Type B pancreatic cell (in vitro differentiated cells): ENCODE measurements around the gene WBP1L. TPM values are rescaled to one million over a fixed set of nuclear protein-coding genes. Genes with fewer than 3 reads are reported as not detected.
"Not testable (repeated sequence)": the region's sequence is repeated elsewhere in the genome, so short reads cannot be mapped to it uniquely, and the experiment has no call there.

Experiments used
- DNase-seq: peaks from one replicate; pipeline ENCODE4 v3.0.0; 2021; ENCODE audit warnings: mixed read lengths; ENCODE audit not compliant: unreplicated experiment; ENCODE audit errors: extremely low spot score
- H3K27ac Mint-ChIP-seq: 2 replicates; pipeline ENCODE4 v1.8.0; 2021; ENCODE audit warnings: mild to moderate bottlenecking, mixed read lengths
- H3K27me3 Mint-ChIP-seq: 2 replicates; pipeline ENCODE4 v1.8.0; 2021; ENCODE audit warnings: mixed read lengths
- H3K36me3 Mint-ChIP-seq: 2 replicates; pipeline ENCODE4 v1.8.0; 2021; ENCODE audit warnings: mixed read lengths
- H3K4me1 Mint-ChIP-seq: one replicate; pipeline ENCODE4 v1.8.0; 2021; ENCODE audit warnings: mixed read lengths; ENCODE audit not compliant: unreplicated experiment
- H3K4me3 Mint-ChIP-seq: 2 replicates; pipeline ENCODE4 v1.8.0; 2021; ENCODE audit warnings: mild to moderate bottlenecking, mixed read lengths
- H3K9me3 Mint-ChIP-seq: 2 replicates; pipeline ENCODE4 v1.8.0; 2021; ENCODE audit warnings: mixed read lengths
- long read RNA-seq: library from polyadenylated mRNA; unstranded; transcript quantifications from one replicate; pipeline ENCODE4 v2.0.0, GENCODE V29; 2020
- total RNA-seq: library from RNA; stranded (reverse); gene quantifications from 2 replicates; pipeline ENCODE4 v1.2.1, GENCODE V29; 2021; ENCODE audit warnings: low replicate concordance
- TF ChIP-seq, protein P1 (sequence below): fragments of 200-600 bp; sonication (generic); conservative IDR thresholded peaks from 2 replicates; pipeline ENCODE4 v1.5.0; 2021; ENCODE audit warnings: antibody characterized with exemption, mild to moderate bottlenecking

WBP1L gene
- total RNA-seq: 40.3 and 80.4 TPM in 2 replicates
- long read RNA-seq, full-length matches to known transcripts: 14 of 66 reads
- long read RNA-seq, partial matches to known transcripts: 3 of 66 reads
- long read RNA-seq, other reads (novel, unspliced or antisense): 49 of 66 reads

DNA sequence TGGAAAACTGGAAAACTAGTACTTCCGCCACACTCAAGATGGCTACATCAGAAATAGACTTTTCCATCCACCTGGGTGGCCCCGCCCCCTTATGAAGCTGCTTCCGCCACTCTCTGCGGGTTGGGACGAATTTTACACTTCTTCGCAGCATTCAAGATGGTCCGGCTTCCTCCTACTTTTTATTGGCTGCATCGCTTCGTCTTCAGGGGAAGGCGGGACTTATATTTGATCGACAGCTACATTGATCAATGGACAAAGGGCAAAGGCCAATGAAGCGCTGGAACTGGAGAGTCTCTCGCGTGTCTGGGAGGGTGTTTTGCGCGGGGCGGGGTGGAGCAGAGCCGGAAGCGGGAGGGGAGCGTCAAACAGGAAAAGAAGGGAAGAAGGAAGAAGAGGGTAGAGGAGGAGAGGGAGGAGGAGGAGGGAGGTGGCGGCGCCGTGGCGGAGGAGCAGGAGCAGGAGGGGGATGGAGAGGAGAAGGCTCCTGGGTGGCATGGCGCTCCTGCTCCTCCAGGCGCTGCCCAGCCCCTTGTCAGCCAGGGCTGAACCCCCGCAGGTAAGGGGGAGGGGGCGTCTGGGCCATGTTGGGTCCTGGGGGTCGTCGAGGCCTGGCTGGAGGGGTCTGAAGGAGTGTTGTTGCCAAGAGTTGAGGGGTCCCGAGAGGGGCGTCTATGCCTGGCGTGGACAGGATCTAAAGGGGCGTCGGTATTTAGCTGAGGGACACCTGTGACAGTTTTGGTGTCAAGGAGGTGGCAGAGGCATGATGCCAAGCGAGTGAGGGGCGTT lies at the start of gene WBP1L:
TSS of gene WBP1L (plus strand) at position 361 of the 786 bp plus-strand sequence. CDS start at position 467, 106 bp downstream.
- H3K27me3 Mint-ChIP-seq: no peaks in the 10 kb centered on the region
- peak; percentile 90 for DNase-seq
- H3K4me3 Mint-ChIP-seq: peak within 1 kb of the TSS; percentile 93
- peaks cover 9% of the 10 kb centered on the region for H3K36me3 Mint-ChIP-seq
- TF ChIP-seq, protein P1, sequence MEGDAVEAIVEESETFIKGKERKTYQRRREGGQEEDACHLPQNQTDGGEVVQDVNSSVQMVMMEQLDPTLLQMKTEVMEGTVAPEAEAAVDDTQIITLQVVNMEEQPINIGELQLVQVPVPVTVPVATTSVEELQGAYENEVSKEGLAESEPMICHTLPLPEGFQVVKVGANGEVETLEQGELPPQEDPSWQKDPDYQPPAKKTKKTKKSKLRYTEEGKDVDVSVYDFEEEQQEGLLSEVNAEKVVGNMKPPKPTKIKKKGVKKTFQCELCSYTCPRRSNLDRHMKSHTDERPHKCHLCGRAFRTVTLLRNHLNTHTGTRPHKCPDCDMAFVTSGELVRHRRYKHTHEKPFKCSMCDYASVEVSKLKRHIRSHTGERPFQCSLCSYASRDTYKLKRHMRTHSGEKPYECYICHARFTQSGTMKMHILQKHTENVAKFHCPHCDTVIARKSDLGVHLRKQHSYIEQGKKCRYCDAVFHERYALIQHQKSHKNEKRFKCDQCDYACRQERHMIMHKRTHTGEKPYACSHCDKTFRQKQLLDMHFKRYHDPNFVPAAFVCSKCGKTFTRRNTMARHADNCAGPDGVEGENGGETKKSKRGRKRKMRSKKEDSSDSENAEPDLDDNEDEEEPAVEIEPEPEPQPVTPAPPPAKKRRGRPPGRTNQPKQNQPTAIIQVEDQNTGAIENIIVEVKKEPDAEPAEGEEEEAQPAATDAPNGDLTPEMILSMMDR: no peak
- peak within 1 kb of the TSS; percentile 89 for H3K27ac Mint-ChIP-seq
- peaks cover 6% of the 10 kb centered on the region for H3K9me3 Mint-ChIP-seq
- H3K4me1 Mint-ChIP-seq: peaks cover 26% of the 10 kb centered on the region

DNA sequence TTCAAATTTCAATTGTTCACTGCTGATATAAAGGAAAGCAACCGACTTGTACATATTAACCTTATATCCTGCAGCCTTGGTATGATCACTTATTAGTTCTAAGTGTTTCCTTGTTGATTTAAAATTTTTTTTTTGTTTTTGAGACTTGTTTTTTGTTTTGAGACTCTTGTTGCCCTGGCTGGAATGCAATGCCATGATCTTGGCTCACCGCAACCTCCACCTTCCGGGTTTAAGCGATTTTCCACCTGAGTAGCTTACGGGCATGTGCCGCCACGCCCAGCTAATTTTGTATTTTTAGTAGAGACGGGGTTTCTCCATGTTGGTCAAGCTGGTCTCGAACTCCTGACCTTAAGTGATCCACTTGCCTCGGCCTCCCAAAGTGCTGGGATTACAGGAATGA lies 48.3 kb upstream of the WBP1L start:
- H3K9me3 Mint-ChIP-seq, DNase-seq, H3K4me1 Mint-ChIP-seq, H3K4me3 Mint-ChIP-seq, H3K27me3 Mint-ChIP-seq, H3K27ac Mint-ChIP-seq: not testable (repeated sequence)
- H3K36me3 Mint-ChIP-seq: peaks cover 36% of the 10 kb centered on the region

DNA sequence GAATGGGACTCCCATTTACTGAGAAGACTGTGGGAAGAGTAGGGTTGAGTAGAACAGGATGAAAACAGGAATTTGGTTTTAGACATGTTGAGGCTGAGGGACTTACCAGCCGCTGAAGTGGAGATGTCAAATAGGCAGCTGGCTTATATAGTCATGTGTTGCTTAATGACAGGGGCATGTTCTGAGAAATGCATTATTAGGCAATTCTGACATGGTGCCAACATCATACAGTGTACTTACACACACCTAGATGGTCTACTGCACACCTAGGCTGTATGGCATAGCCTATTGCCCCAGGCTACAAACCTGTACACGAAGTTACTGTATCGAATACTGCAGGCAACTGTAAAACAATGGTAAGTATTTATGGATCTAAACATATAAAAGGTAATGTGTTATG lies 47.0 kb upstream of the WBP1L start:
- H3K36me3 Mint-ChIP-seq: peaks cover 36% of the 10 kb centered on the region
- H3K27me3 Mint-ChIP-seq: no peaks in the 10 kb centered on the region
- no peaks in the 10 kb centered on the region for H3K9me3 Mint-ChIP-seq
- no peak for DNase-seq
- no peaks in the 10 kb centered on the region for H3K4me1 Mint-ChIP-seq
- no peak overlapping the region for H3K4me3 Mint-ChIP-seq
- no peak overlapping the region for H3K27ac Mint-ChIP-seq
- TF ChIP-seq, protein P1: no peak

DNA sequence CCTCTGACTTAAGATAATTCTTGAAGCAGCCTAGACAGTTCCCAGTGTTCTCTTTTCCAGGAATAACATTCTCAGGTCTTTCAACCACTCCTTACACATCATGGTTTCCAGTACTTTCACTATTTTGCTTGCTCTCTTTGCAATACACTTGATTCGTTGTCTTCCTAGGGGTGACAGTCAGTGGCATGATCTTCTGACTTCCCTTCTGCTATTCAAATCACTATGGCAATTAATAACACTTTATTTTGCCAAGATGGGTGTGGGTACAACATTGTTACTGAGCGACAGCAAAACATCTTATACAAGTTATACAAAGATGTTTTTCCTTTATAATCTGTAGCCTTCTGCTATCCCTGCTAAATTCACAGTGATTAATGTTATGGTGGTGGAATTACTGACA lies 44.9 kb upstream of the WBP1L start:
- Mint-ChIP-seq H3K27me3 (no peaks in the 10 kb centered on the region), H3K36me3 (peaks cover 36% of the 10 kb centered on the region), H3K4me1 (no peaks in the 10 kb centered on the region), H3K27ac (no peak overlapping the region), H3K9me3 (no peaks in the 10 kb centered on the region), H3K4me3 (no peak overlapping the region)
- TF ChIP-seq, protein P1: no peak
- DNase-seq: no peak

DNA sequence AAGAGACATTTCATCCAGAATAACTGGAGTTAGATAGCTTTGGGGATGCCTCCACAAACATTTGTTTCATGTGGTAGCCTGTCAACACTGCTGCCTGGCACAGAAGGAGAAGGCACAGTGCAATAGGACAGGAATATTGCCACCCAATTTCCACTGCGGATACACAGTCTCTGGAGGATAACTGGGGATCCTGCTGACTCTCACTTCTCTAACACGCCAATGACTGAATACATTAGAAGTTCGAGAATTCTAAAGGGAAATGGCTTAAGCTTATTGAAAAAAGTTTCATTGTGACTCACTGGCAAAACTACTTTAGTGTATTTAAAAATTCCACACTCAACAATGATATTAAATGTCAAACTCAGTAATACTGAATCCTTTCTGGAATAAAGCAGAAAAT lies 42.5 kb upstream of the WBP1L start:
- H3K27ac Mint-ChIP-seq: no peak overlapping the region
- TF ChIP-seq, protein P1: no peak
- DNase-seq: no peak
- peaks cover 10% of the 10 kb centered on the region for H3K4me1 Mint-ChIP-seq
- no peaks in the 10 kb centered on the region for H3K27me3 Mint-ChIP-seq
- peaks cover 34% of the 10 kb centered on the region for H3K36me3 Mint-ChIP-seq
- H3K9me3 Mint-ChIP-seq: no peaks in the 10 kb centered on the region
- no peak overlapping the region for H3K4me3 Mint-ChIP-seq

DNA sequence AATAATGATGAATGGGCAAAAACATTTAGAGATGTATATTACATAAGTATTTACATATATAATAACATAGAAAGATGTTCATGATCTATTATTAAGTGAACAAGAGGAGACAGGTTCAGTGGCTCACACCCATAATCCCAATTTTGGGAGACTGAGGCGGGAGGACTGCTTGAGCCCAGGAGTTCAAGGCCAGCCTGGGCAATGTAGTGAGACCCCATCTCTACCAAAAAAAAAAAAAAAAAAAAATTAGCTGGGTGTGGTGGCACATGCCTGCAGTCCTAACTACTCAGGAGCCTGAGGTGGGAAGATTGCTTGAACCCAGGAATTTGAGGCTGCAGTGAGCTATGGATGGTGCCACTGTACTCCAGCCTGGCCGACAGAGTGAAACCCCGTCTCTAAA lies 42.0 kb upstream of the WBP1L start:
- TF ChIP-seq, protein P1: no peak
- Mint-ChIP-seq H3K9me3 (no peaks in the 10 kb centered on the region), H3K4me3 (no peak overlapping the region), H3K36me3 (peaks cover 29% of the 10 kb centered on the region), H3K4me1 (peaks cover 10% of the 10 kb centered on the region), H3K27ac (no peak overlapping the region), H3K27me3 (no peaks in the 10 kb centered on the region)
- no peak for DNase-seq
